ENCODE measurements around the gene PKN2.

The PKN2 gene

DNA sequence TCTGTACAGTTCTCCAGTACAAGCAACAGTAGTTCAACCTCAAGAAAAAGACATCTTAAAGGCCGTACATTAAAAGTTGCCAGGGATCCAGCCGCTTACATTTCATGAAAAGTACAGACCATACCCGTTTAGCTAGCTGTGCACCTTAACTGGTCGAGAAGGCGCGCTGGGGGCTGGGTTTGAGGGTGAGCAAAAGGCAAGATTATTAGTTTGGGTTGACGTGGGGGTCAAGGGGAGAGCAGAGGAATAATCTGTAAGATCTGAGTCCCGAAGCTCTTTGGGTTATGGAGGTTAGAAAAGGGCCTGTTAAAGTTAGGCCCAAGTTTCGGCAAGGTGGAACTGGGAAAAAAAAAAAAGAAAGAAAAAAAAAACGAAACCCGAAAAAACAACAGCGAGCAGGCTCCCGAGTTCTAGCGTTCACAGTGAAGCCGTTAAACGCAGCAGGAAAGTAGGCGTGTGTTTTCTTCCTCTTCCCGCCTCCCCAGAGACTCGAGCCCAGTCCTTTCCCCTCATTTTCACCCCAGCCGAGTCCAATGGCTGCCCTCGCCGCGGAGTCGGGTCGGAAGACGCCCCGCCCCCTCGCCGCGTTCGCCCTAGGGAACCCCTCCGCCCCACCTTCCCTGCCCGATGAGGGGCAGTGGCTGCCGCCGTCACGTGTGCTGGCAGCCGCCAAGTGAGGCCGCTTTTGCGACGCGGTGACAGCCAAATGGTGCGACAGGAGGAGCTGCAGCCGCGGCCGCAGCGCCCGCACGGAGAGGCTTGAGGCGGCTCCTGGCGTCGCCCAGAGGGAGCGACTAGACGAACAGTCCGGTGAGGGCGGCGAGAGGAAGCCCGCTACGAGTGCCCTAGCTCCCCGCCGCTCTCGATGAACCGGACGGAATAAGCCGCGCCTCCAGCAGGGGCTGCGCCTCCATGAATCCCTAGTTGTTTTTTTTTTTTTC is at the start of gene PKN2:
TSS of gene PKN2 (plus strand) at position 733 of the 941 bp plus-strand sequence. CDS start 308 bp downstream, outside the sequence.
- peak; percentile 99 for FAIRE-seq
- DNase-seq (ENCODE audit: insufficient read length, low spot score) = peak; percentile 83

GRCh38 chr1:88634538-88634937 is 49.5 kb upstream of the PKN2 start:
- FAIRE-seq (no peak), DNase-seq (ENCODE audit: insufficient read length, low spot score) (no peak)

- FAIRE-seq = no peak
- DNase-seq (ENCODE audit: insufficient read length, low spot score) = no peak
These were observed 44.0 kb upstream of the PKN2 start for GRCh38 chr1:88640060-88640459.

GRCh38 chr1:88645886-88646285 is 38.2 kb upstream of the PKN2 start:
- FAIRE-seq = no peak

GRCh38 chr1:88646476-88647248 is 37.4 kb upstream of the PKN2 start:
- DNase-seq (ENCODE audit: insufficient read length, low spot score) (no peak), FAIRE-seq (no peak)

More at GRCh38 chr1:88645886-88646285, 38.2 kb upstream of the PKN2 start:
- no peak for DNase-seq (ENCODE audit: insufficient read length, low spot score)

GRCh38 chr1:88647249-88647645 is 36.8 kb upstream of the PKN2 start:
- DNase-seq (ENCODE audit: insufficient read length, low spot score) = no peak
- FAIRE-seq = no peak

DNA sequence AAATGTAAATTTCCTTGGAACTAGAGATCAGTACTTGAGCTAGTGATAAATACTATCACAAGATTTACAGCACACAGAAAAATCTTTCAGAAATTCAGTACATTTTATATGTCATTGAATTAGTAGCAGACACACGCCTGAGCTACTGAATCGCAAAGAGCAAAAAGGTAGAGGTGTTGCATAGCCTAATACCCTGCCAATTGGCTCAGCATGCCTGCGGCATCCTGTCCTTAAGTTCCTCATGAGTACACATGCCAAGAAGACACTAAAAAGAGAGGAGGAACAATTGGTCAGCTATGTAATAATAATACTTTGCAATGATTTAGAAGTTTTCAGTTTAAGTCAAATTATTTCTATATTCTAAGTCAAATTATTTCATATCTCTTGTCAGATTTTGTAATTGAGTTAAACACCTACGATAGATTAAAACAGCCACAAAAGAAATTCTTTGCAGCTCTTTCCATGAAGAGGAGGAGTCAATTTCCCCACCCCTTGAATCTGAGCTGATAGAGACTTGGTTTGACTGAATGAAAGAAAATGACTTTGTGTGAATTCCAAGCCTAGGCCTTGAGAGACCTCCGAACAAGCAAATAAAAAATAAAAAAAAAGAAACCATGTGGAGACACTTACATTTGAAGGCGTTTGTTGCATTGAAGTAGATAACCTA is 36.2 kb upstream of the PKN2 start:
- FAIRE-seq (no peak), DNase-seq (ENCODE audit: insufficient read length, low spot score) (no peak)

GRCh38 chr1:88648706-88649105 is 35.4 kb upstream of the PKN2 start:
- FAIRE-seq = no peak
- no peak for DNase-seq (ENCODE audit: insufficient read length, low spot score)

DNA sequence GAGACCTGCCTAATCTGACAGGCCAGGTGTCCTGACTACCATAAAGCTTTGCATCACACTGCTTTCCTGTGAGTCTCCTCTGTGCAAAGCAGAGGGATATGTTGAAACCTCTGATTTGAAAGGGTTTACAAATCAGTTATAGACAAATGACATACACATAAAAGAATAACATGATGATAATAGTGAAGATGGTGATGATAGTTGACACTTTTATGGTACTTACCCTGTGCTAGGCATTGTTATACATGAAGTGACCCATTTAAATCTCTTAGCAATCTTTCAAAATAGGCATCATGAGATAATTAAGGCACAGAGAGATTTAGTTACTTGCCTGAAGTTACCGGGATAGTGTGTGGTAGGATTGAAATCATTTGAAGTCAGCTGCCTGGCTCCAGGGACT is 34.1 kb upstream of the PKN2 start:
- FAIRE-seq = no peak
- no peak for DNase-seq (ENCODE audit: insufficient read length, low spot score)

DNA sequence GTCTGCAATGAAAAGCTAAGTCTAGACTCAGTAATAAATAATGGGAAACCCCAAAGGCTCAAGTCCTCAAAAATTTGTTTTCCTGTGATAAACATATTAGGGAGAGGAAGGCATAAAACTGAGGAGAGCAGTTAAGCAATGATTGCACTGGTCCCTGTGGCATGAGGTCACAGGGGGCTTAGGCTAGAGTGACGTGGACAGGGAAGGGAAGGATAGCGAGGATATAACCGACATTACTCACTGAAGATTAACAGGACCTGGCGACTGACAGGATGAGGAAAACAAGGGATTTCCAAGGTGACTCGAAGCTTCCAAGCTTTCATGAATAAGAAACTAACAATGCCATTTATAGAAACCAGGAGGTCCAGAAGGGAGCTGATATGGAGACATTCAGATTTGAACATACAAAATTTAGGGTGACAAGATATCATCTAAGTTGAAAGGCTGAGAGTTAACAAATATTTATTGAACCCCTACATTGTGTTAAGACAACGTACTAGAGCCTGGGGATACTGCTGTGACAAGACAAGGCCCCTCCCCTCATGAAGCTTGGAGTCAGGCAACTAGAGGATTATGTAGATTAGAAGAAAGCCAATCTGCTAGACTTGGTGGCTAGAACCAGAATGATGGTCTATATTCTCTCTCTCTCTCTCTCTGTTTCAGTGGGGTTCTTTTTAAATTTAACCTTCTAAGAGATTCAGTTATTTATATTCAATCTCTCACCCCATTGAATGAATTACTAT is 33.2 kb upstream of the PKN2 start:
- FAIRE-seq (no peak), DNase-seq (ENCODE audit: insufficient read length, low spot score) (no peak)

DNA sequence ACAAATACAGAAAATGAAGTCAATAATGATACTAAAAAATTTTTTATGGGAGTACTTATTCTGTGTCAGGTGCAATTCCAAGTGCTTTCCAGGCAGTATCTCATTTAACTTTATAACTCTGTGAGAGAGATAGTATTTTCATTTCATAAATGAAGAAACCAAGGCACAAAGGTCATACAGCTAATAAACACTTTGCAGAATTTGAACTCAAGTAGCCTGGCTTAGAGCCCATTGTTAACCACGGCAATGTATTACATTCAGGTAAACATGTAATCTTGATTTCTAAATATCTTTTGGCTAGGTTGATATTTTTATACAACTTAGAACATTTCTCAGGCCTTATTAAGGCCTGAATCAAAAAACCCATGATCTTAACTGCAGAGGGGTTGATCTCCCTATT is 28.9 kb upstream of the PKN2 start:
- FAIRE-seq (no peak), DNase-seq (ENCODE audit: insufficient read length, low spot score) (no peak)

DNA sequence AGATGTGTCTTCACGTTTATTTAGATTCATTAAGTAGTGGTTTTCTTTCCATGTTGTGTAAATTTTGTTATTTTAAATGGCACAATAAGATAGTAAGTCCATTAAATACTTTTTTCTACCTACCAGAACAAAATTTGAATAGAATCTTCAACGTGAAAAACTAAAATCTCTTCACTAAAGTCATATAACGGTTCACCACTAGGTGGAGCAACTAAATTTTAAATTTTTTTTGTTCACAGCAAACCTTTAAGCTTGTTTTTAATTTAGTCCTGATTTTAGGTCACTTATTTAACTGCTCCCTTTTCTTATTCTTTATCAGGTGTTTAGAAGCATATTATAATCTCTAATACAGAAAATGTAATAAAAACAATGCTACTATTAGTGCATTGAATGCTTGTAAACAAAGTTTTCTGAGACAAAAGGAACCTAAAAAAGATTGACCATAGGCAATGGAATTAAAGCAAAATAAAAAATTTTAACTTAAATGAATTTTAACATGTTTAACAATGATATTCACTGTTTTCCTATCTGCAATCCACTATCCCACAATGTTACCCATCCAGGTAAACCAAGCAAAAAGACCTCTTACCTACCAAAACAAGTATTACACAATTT is 28.3 kb upstream of the PKN2 start:
- no peak for FAIRE-seq

GRCh38 chr1:88658419-88658818 is 25.7 kb upstream of the PKN2 start:
- DNase-seq (ENCODE audit: insufficient read length, low spot score) (no peak), FAIRE-seq (no peak)

More for the DNA sequence above, 28.3 kb upstream of the PKN2 start:
- DNase-seq (ENCODE audit: insufficient read length, low spot score) = peak; percentile 3

DNA sequence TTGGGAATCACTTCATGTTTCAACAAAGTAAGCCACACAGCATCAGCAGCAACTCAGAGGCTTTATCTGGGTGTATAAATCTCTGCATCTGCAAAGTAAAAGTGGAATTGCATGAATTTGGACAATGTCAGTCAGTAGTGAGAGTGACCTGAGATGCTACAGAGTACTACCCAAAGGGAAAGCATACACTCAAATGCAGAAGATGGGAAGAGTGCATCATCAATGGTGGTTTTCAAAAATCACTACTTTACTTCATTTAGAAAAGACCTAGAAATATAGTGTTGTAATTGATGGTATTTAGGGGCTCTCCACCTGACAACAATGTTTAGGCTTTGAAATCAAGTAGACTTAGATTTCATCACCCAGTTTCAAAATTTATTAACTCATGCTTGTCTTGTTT is 24.5 kb upstream of the PKN2 start:
- FAIRE-seq = no peak
- no peak for DNase-seq (ENCODE audit: insufficient read length, low spot score)

DNA sequence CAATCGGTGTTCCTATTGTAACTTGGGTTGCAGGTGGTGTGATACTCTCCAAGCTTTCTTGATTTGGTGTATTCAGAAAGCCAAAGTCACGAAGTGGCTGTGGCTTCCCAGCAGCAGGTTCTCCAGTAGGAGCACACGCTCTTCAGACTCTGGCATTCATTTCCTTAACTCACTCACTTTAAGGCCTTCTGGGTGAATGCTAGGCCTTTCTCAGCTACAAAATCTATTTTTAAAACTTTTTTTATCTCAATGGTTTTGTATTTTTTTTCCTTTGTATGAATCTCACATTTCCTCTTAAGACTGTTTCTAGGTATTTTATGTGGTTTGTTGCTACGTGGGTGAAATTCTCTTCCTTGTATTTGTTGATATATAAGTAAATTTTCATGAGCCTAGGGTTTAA is 22.9 kb upstream of the PKN2 start:
- FAIRE-seq (no peak), DNase-seq (ENCODE audit: insufficient read length, low spot score) (no peak)

GRCh38 chr1:88661951-88662699 is 21.9 kb upstream of the PKN2 start:
- no peak for FAIRE-seq

GRCh38 chr1:88662723-88663122 is 21.4 kb upstream of the PKN2 start:
- FAIRE-seq = no peak

More at GRCh38 chr1:88661951-88662699, 21.9 kb upstream of the PKN2 start:
- DNase-seq (ENCODE audit: insufficient read length, low spot score) = no peak

DNA sequence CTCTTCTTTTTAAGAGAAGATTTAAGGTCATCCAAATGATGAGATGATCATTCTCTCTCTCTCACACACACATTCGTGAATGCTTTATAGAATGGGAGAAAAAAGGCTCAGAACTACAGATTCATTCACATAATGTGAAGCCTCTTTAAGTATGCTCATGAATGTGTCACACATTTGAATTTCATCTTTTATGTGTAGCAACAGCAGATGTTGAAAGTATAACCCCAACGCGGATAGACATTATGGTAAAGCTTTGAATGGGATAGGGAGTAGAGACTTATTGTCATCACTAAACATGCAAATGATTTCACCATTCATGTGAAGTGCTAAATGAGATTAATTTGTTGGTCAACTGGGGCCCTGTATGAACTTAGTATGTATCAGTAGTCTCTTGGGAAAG is 15.7 kb upstream of the PKN2 start:
- FAIRE-seq (no peak), DNase-seq (ENCODE audit: insufficient read length, low spot score) (no peak)

More at GRCh38 chr1:88662723-88663122, 21.4 kb upstream of the PKN2 start:
- DNase-seq (ENCODE audit: insufficient read length, low spot score) = no peak

DNA sequence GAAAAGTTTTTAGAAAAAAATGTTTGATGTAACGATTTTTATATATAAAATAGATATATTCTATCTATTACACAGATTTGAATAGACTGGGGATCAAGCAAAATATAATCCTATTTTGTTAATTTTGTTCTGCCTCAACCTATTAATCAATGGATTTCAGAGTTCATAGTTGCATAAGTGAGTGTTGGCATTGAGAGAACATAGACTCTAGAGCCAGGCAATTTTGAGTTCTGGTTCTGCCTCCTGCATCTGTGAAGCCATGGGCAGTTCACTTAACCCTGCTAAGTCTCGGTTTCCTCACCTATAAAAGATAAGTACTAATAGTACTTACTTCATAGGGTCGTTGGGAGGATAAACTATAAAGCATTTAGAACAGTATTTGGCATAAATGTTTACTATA is 13.6 kb upstream of the PKN2 start:
- DNase-seq (ENCODE audit: insufficient read length, low spot score) = no peak
- no peak for FAIRE-seq
